AG04449 (cell line): ENCODE results near the gene COL15A1.

Source experiments
- CTCF ChIA-PET: fragments of 350-600 bp; formaldehyde crosslinking; extraction: SDS; loops from one replicate; lab custom pipeline; 2021; ENCODE audit warnings: antibody characterized with exemption; lab: Yijun Ruan, JAX
- POLR2A ChIA-PET: fragments of 400-600, 350-600 bp; formaldehyde crosslinking; extraction: SDS; loops from one replicate; lab custom pipeline; 2020; ENCODE audit warnings: antibody characterized with exemption, inconsistent platforms; lab: Yijun Ruan, JAX
- DNase-seq: peaks from one replicate; pipeline ENCODE4 v3.0.0-alpha.2; 2010; ENCODE audit warnings: low read depth, low spot score
- H3K4me3 ChIP-seq: 2 replicates; pipeline ENCODE4 v1.5.1; 2011; ENCODE audit warnings: low read depth, mild to moderate bottlenecking, control low read depth, low read length
- CTCF ChIP-seq: IDR thresholded peaks from one replicate; pipeline ENCODE4 v1.5.1; 2011; ENCODE audit warnings: mild to moderate bottlenecking, moderate library complexity, low read length, control low read depth, inconsistent platforms; ENCODE audit not compliant: insufficient read depth; ENCODE audit errors: missing control alignments

The COL15A1 gene

DNA sequence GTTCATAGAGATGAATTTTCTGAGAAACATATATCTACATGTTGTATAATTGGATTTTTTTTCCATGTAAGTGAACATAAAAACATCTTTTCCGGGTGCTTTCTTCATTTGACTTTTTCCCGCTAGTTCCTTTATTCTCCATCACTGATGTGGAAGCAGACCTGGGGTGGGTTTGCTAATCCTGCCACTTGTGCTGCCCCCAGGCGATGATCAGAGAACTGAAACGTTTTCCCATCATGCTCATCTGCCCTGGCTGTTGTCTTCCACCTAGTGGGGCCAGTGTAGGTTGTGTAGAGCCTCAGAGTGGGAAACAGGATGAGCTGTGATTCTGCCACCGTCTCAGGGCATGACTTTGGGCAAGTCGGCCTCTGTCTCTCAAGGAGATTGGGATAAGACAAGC is 127.0 kb downstream of the COL15A1 start:
- no peak for TF ChIP-seq CTCF
- ChIA-PET POLR2A (no interaction called here), CTCF (interaction anchor here (0.9 to 1.2 kb wide), 3 partner anchors 9 to 15 kb away, joined by 3 to 5 read pairs (median 3); no protein-coding TSS in a partner anchor)
- DNase-seq, result no peak
- no peak overlapping the region for H3K4me3 ChIP-seq

DNA sequence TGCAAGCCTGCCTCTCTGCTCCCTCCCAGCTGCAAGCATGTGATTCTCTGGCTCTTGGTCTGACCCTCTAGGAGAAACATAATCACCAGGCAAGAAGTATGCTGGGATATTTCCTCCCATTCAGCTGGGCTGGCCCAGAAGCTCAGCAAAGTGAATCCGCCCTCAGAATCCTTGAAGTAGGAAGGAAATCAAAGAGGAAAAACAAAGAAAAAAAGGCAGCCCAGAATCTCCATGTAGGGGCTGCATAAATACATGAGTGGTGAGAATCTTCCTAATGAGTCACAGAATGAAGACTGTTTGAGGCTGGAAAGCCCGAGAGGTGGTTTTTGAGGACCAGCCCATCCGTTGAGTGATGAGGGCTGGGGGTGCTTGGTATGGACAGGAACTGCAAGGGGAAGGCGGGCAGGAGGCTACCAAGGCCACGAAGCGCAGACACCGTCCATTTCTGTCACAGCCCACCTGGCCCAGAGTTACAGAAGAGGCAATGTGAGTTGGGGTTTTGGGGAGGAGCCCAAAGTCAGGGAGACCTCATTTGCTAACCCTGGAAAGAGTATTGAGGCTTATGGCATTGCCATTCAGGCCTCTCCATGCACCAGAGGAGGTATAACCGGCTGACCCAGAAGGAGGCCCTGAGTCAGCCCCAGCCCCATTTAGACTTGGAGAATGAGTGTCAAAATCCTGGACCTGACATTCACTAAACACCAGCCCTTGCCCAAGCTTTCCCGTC is 127.8 kb downstream of the COL15A1 start:
- TF ChIP-seq CTCF, result no peak
- POLR2A ChIA-PET, result no interaction called here
- CTCF ChIA-PET, result interaction anchor here (0.9 to 1.2 kb wide), 3 partner anchors 10 to 16 kb away, joined by 3 to 5 read pairs (median 3); no protein-coding TSS in a partner anchor
- H3K4me3 ChIP-seq, result no peak overlapping the region
- no peak for DNase-seq

DNA sequence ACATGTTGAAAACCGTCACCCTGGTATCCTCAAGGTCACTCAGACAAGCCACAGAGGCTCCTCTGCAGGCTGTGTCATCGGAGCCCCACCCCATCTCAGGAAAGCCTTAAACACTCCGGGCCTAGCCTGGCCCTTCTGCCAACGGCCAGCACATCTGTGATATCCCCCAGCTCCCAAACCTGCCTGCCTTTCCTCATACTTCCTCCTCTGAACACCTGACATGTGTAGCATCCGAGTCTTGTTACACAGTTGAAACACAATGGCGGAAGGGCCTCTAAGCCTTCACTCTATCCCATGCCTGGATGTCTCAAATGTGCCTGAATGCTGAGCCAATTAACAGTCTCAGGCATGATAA is 128.3 kb downstream of the COL15A1 start:
- TF ChIP-seq CTCF, result no peak
- no peak overlapping the region for H3K4me3 ChIP-seq
- ChIA-PET CTCF (no interaction called here), POLR2A (no interaction called here)
- no peak for DNase-seq

GRCh38 chr9:99073347-99073746 is 129.6 kb downstream of the COL15A1 start:
- ChIA-PET CTCF (no interaction called here), POLR2A (no interaction called here)
- no peak overlapping the region for H3K4me3 ChIP-seq
- no peak for DNase-seq
- no peak for TF ChIP-seq CTCF

- no peak for DNase-seq
- no peak overlapping the region for H3K4me3 ChIP-seq
- TF ChIP-seq CTCF, result no peak
- ChIA-PET CTCF (no interaction called here), POLR2A (no interaction called here)
These were observed 130.5 kb downstream of the COL15A1 start for GRCh38 chr9:99073985-99074901.

- ChIA-PET POLR2A (no interaction called here), CTCF (interaction anchor here (1.0 kb wide), 1 partner anchor 17 kb away, joined by 3 read pairs; no protein-coding TSS in a partner anchor)
- no peak for TF ChIP-seq CTCF
- no peak overlapping the region for H3K4me3 ChIP-seq
- DNase-seq, result no peak
These were observed 131.2 kb downstream of the COL15A1 start for GRCh38 chr9:99074902-99075245.
